Measurements from ENCODE around the gene SNX14. TPM values are rescaled to one million over a fixed set of nuclear protein-coding genes. Genes with fewer than 3 reads are reported as not detected.

Gene SNX14
- total and polyA plus RNA-seq, 2 of the 13 experiments (the other 11 are each of a cell fraction or from before 2014, with no cell fraction given) = 83.5 to 112 TPM

DNA sequence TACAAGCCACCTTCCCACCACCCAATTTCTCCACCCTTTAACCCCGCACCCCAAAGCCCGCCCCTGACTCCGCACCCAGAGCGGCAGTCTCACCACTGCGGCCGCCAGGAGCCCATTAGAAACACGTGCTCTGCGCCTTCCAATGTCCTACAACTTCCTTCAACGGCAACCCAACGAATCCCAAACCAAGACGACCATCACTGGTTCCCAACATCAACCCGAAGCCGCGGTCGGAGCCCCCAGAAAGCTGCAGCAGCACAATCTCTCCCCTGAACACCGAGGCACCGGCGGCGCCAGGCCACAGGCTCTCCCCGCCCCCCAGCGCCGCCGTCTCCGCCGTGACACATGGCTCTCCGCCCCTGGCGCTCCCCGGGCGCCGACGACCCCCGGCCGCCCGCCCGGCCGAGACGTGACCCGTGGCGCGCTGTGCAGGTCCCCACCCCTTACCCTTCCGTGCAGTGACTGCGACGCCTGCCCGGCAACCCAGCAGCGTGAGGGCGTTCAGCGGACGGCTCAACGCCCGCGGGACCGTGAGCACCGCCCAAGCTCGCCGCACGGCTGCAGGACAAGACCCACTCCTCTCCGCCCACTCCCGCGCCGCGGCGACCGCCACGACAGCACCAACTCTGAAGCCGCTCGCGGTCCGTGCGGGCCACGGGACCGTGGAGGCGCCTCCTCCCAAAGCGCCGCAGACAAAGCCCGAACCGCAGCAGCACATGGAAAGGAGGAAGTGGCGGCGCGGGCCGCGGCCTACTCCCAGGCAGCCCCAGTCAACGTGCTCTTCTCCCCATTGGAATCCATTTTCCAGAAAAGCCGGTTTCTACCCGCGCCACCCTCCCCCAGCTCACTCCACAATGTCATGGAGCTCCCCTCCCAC, 48.5 kb upstream of the SNX14 start (continued):
- TF ChIP-seq, protein P1, sequence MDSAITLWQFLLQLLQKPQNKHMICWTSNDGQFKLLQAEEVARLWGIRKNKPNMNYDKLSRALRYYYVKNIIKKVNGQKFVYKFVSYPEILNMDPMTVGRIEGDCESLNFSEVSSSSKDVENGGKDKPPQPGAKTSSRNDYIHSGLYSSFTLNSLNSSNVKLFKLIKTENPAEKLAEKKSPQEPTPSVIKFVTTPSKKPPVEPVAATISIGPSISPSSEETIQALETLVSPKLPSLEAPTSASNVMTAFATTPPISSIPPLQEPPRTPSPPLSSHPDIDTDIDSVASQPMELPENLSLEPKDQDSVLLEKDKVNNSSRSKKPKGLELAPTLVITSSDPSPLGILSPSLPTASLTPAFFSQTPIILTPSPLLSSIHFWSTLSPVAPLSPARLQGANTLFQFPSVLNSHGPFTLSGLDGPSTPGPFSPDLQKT (CRISPR knock-in tag; IDR thresholded peaks at IDR 0.05; ENCODE audit: borderline replicate concordance) = no peak
- TF ChIP-seq MEF2D (CRISPR knock-in tag; IDR thresholded peaks at IDR 0.05) (no peak), ZFP82 (CRISPR knock-in tag; IDR thresholded peaks at IDR 0.05; ENCODE audit: borderline replicate concordance) (0 out of 2 replicates have a peak, but pooled peaks have one; percentile 1), GABPB1 (CRISPR knock-in tag; IDR thresholded peaks at IDR 0.05) (peak; percentile 67; the same call in 1 of the 2 replicates)
- TF ChIP-seq, protein P2, sequence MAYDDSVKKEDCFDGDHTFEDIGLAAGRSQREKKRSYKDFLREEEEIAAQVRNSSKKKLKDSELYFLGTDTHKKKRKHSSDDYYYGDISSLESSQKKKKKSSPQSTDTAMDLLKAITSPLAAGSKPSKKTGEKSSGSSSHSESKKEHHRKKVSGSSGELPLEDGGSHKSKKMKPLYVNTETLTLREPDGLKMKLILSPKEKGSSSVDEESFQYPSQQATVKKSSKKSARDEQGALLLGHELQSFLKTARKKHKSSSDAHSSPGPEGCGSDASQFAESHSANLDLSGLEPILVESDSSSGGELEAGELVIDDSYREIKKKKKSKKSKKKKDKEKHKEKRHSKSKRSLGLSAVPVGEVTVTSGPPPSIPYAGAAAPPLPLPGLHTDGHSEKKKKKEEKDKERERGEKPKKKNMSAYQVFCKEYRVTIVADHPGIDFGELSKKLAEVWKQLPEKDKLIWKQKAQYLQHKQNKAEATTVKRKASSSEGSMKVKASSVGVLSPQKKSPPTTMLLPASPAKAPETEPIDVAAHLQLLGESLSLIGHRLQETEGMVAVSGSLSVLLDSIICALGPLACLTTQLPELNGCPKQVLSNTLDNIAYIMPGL (CRISPR knock-in tag; IDR thresholded peaks at IDR 0.05; ENCODE audit: borderline replicate concordance in 1 of 2, low read depth in 1 of 2) = peak in 1 of 2 experiments; percentile 7; a peak in 1 of 4 replicates
- TF ChIP-seq, protein P3, sequence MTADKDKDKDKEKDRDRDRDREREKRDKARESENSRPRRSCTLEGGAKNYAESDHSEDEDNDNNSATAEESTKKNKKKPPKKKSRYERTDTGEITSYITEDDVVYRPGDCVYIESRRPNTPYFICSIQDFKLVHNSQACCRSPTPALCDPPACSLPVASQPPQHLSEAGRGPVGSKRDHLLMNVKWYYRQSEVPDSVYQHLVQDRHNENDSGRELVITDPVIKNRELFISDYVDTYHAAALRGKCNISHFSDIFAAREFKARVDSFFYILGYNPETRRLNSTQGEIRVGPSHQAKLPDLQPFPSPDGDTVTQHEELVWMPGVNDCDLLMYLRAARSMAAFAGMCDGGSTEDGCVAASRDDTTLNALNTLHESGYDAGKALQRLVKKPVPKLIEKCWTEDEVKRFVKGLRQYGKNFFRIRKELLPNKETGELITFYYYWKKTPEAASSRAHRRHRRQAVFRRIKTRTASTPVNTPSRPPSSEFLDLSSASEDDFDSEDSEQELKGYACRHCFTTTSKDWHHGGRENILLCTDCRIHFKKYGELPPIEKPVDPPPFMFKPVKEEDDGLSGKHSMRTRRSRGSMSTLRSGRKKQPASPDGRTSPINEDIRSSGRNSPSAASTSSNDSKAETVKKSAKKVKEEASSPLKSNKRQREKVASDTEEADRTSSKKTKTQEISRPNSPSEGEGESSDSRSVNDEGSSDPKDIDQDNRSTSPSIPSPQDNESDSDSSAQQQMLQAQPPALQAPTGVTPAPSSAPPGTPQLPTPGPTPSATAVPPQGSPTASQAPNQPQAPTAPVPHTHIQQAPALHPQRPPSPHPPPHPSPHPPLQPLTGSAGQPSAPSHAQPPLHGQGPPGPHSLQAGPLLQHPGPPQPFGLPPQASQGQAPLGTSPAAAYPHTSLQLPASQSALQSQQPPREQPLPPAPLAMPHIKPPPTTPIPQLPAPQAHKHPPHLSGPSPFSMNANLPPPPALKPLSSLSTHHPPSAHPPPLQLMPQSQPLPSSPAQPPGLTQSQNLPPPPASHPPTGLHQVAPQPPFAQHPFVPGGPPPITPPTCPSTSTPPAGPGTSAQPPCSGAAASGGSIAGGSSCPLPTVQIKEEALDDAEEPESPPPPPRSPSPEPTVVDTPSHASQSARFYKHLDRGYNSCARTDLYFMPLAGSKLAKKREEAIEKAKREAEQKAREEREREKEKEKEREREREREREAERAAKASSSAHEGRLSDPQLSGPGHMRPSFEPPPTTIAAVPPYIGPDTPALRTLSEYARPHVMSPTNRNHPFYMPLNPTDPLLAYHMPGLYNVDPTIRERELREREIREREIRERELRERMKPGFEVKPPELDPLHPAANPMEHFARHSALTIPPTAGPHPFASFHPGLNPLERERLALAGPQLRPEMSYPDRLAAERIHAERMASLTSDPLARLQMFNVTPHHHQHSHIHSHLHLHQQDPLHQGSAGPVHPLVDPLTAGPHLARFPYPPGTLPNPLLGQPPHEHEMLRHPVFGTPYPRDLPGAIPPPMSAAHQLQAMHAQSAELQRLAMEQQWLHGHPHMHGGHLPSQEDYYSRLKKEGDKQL (CRISPR knock-in tag; IDR thresholded peaks at IDR 0.05; ENCODE audit: low read depth) = no peak
- TF ChIP-seq, protein P4, sequence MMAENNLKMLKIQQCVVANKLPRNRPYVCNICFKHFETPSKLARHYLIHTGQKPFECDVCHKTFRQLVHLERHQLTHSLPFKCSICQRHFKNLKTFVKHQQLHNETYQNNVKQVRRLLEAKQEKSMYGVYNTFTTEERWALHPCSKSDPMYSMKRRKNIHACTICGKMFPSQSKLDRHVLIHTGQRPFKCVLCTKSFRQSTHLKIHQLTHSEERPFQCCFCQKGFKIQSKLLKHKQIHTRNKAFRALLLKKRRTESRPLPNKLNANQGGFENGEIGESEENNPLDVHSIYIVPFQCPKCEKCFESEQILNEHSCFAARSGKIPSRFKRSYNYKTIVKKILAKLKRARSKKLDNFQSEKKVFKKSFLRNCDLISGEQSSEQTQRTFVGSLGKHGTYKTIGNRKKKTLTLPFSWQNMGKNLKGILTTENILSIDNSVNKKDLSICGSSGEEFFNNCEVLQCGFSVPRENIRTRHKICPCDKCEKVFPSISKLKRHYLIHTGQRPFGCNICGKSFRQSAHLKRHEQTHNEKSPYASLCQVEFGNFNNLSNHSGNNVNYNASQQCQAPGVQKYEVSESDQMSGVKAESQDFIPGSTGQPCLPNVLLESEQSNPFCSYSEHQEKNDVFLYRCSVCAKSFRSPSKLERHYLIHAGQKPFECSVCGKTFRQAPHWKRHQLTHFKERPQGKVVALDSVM (CRISPR knock-in tag; IDR thresholded peaks at IDR 0.05) = 0 out of 2 replicates have a peak, but pooled peaks have one; percentile 1
- TF ChIP-seq, protein P5, sequence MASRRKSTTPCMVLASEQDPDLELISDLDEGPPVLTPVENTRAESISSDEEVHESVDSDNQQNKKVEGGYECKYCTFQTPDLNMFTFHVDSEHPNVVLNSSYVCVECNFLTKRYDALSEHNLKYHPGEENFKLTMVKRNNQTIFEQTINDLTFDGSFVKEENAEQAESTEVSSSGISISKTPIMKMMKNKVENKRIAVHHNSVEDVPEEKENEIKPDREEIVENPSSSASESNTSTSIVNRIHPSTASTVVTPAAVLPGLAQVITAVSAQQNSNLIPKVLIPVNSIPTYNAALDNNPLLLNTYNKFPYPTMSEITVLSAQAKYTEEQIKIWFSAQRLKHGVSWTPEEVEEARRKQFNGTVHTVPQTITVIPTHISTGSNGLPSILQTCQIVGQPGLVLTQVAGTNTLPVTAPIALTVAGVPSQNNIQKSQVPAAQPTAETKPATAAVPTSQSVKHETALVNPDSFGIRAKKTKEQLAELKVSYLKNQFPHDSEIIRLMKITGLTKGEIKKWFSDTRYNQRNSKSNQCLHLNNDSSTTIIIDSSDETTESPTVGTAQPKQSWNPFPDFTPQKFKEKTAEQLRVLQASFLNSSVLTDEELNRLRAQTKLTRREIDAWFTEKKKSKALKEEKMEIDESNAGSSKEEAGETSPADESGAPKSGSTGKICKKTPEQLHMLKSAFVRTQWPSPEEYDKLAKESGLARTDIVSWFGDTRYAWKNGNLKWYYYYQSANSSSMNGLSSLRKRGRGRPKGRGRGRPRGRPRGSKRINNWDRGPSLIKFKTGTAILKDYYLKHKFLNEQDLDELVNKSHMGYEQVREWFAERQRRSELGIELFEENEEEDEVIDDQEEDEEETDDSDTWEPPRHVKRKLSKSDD (CRISPR knock-in tag; IDR thresholded peaks at IDR 0.05; ENCODE audit: low read depth) = 0 out of 2 replicates have a peak, but pooled peaks have one; percentile 58
- TF ChIP-seq, protein P6, sequence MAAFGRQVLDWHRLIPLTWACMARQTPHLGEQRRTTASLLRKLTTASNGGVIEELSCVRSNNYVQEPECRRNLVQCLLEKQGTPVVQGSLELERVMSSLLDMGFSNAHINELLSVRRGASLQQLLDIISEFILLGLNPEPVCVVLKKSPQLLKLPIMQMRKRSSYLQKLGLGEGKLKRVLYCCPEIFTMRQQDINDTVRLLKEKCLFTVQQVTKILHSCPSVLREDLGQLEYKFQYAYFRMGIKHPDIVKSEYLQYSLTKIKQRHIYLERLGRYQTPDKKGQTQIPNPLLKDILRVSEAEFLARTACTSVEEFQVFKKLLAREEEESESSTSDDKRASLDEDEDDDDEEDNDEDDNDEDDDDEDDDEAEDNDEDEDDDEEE (CRISPR knock-in tag; IDR thresholded peaks at IDR 0.05) = 0 out of 2 replicates have a peak, but pooled peaks have one; percentile 14

Measured in HepG2 (cell line).